Activated effector memory CD4-positive, alpha-beta T cell treated with anti-CD3 and anti-CD28 coated beads, Interleukin-2, amount 50 U/mL, for 16 hours (primary cell): ENCODE results near the gene ACADSB.

ENCODE experiments used
- DNase-seq: peaks from one replicate; pipeline ENCODE4 v3.0.0-alpha.2; 2020

ACADSB gene

GRCh38 chr10:123008355-123009104, at the start of gene ACADSB, which contains the start of gene IKZF5:
TSS of gene ACADSB (plus strand) at chr10:123009006. CDS start at chr10:123009030, 24 bp downstream.
TSS of gene IKZF5 (minus strand) at chr10:123008795. CDS start at chr10:122998625, 10,170 bp downstream.
- DNase-seq = peak; percentile 98

- no peak for DNase-seq
These were observed 46.4 kb upstream of the ACADSB start for GRCh38 chr10:122962405-122962804.

GRCh38 chr10:122966879-122967278, 41.9 kb upstream of the ACADSB start:
- no peak for DNase-seq

- DNase-seq = no peak
These were observed 40.1 kb upstream of the ACADSB start for GRCh38 chr10:122968698-122969097.

- DNase-seq = no peak
These were observed 34.8 kb upstream of the ACADSB start for GRCh38 chr10:122974023-122974422.

GRCh38 chr10:122974543-122975064, 34.2 kb upstream of the ACADSB start:
- DNase-seq = no peak

- peak; percentile 95 for DNase-seq
These were observed 28.4 kb upstream of the ACADSB start, which contains the start of gene PSTK for GRCh38 chr10:122980209-122981065. TSS of gene PSTK (plus strand) at chr10:122980401. CDS start at chr10:122980480, 79 bp downstream.

GRCh38 chr10:122981066-122981464, 27.7 kb upstream of the ACADSB start:
- DNase-seq = no peak

GRCh38 chr10:122983898-122984297, 24.9 kb upstream of the ACADSB start:
- no peak for DNase-seq

GRCh38 chr10:122984708-122985107, 24.1 kb upstream of the ACADSB start:
- DNase-seq = no peak

GRCh38 chr10:122986335-122986734, 22.5 kb upstream of the ACADSB start:
- DNase-seq = no peak

- DNase-seq = no peak
These were observed 20.3 kb upstream of the ACADSB start for GRCh38 chr10:122988501-122988900.

GRCh38 chr10:122990278-122990677, 18.5 kb upstream of the ACADSB start:
- DNase-seq = no peak

- no peak for DNase-seq
These were observed 16.7 kb upstream of the ACADSB start for GRCh38 chr10:122992031-122992585.

- no peak for DNase-seq
These were observed 14.9 kb upstream of the ACADSB start for GRCh38 chr10:122993797-122994336.

- no peak for DNase-seq
These were observed 12.9 kb upstream of the ACADSB start for GRCh38 chr10:122995936-122996335.

- no peak for DNase-seq
These were observed 10.9 kb upstream of the ACADSB start for GRCh38 chr10:122997864-122998263.

- no peak for DNase-seq
These were observed 10.4 kb upstream of the ACADSB start for GRCh38 chr10:122998360-122998917.

GRCh38 chr10:122998934-122999333, 9.9 kb upstream of the ACADSB start:
- no peak for DNase-seq

GRCh38 chr10:122999347-122999746, 9.5 kb upstream of the ACADSB start:
- no peak for DNase-seq

GRCh38 chr10:123000155-123000554, 8.7 kb upstream of the ACADSB start:
- no peak for DNase-seq

GRCh38 chr10:123001370-123001769, 7.4 kb upstream of the ACADSB start:
- no peak for DNase-seq

- DNase-seq = no peak
These were observed 4.5 kb upstream of the ACADSB start for GRCh38 chr10:123004298-123004697.
